DND-41 (cell line): ENCODE measurements around the gene PRR14L.
"Not testable (repeated sequence)": the region's sequence is repeated elsewhere in the genome, so short reads cannot be mapped to it uniquely, and the experiment has no call there.

Experiments used
- ATAC-seq: fragments of 200-7000 bp; cut with Tn5 transposase; 3 replicates; pipeline ENCODE4 v1.9.1; 2021; ENCODE audit warnings: low read depth; ENCODE audit not compliant: insufficient read depth
- DNase-seq: peaks from one replicate; pipeline ENCODE4 v3.0.0-alpha.2; 2020
- H2AFZ ChIP-seq: 2 replicates; pipeline ENCODE4 v1.6.0; 2012; ENCODE audit warnings: low read depth, low read length
- H3K27ac ChIP-seq: 2 replicates; pipeline ENCODE4 v1.5.1; 2012; ENCODE audit warnings: low read length, inconsistent platforms
- H3K27me3 ChIP-seq: fragments of 200-600 bp; sonication (generic); 2 replicates; pipeline ENCODE4 v1.6.0; 2012; ENCODE audit warnings: low read length, mild to moderate bottlenecking, inconsistent platforms; ENCODE audit not compliant: insufficient read depth, poor library complexity
- H3K36me3 ChIP-seq: 2 replicates; pipeline ENCODE4 v1.5.1; 2012; ENCODE audit warnings: low read length, inconsistent platforms; ENCODE audit not compliant: insufficient read depth
- H3K4me1 ChIP-seq: 2 replicates; pipeline ENCODE4 v1.5.1; 2012; ENCODE audit warnings: mild to moderate bottlenecking, low read length; ENCODE audit not compliant: insufficient read depth
- H3K4me2 ChIP-seq: 2 replicates; pipeline ENCODE4 v1.6.0; 2012; ENCODE audit warnings: mild to moderate bottlenecking, moderate library complexity, low read length, inconsistent platforms; ENCODE audit not compliant: insufficient read depth
- H3K4me3 ChIP-seq, 2 experiments: fragments of 200-600 bp in 1 of 2; shearing (Covaris generic) in 1 of 2; 2 replicates each; pipeline ENCODE4 v1.5.1; 2012 to 2016; ENCODE audit warnings: inconsistent platforms in 2 of 2, low read length in 2 of 2, mild to moderate bottlenecking in 2 of 2, low read depth in 1 of 2, moderate library complexity in 1 of 2
- H3K79me2 ChIP-seq: 2 replicates; pipeline ENCODE4 v1.6.0; 2012; ENCODE audit warnings: low read length, inconsistent platforms; ENCODE audit not compliant: insufficient read depth
- H3K9ac ChIP-seq: 2 replicates; pipeline ENCODE4 v1.6.0; 2012; ENCODE audit warnings: low read depth, mild to moderate bottlenecking, inconsistent platforms, low read length, moderate library complexity
- H3K9me3 ChIP-seq: 2 replicates; pipeline ENCODE4 v1.5.1; 2012; ENCODE audit warnings: low read length, moderate library complexity, mild to moderate bottlenecking, inconsistent platforms; ENCODE audit not compliant: insufficient read depth, severe bottlenecking
- H4K20me1 ChIP-seq: 2 replicates; pipeline ENCODE4 v1.6.0; 2012; ENCODE audit warnings: low read length; ENCODE audit not compliant: insufficient read depth
- CTCF ChIP-seq: IDR thresholded peaks from 2 replicates; pipeline ENCODE4 v1.5.1; 2012; ENCODE audit warnings: borderline replicate concordance, low read length, moderate library complexity, mild to moderate bottlenecking; ENCODE audit not compliant: poor library complexity, severe bottlenecking; ENCODE audit errors: extremely low read depth
- EZH2 ChIP-seq: IDR thresholded peaks from 3 replicates; pipeline ENCODE4 v1.6.1; 2012; ENCODE audit warnings: borderline replicate concordance, low read depth, mild to moderate bottlenecking, moderate library complexity, low read length, inconsistent platforms; ENCODE audit not compliant: severe bottlenecking

PRR14L gene

GRCh38 chr22:31719850-31720471, 30.0 kb downstream of the PRR14L start:
- H3K79me2 ChIP-seq: peaks cover 2% of the 10 kb centered on the region; the same call in 1 of the 2 replicates
- no peaks in the 10 kb centered on the region for H4K20me1 ChIP-seq
- no peaks in the 10 kb centered on the region for H3K27me3 ChIP-seq
- H3K9me3 ChIP-seq: no peaks in the 10 kb centered on the region
- no peak overlapping the region for H2AFZ ChIP-seq
- DNase-seq (no peak), ATAC-seq (no peak)
- peaks cover 74% of the 10 kb centered on the region for H3K36me3 ChIP-seq
- no peak overlapping the region for H3K4me3 ChIP-seq
- no peaks in the 10 kb centered on the region for H3K4me1 ChIP-seq
- TF ChIP-seq CTCF (no peak), EZH2 (no peak)
- H3K4me2 ChIP-seq: no peak overlapping the region
- H3K9ac ChIP-seq: no peak overlapping the region
- H3K27ac ChIP-seq: no peak overlapping the region

DNA sequence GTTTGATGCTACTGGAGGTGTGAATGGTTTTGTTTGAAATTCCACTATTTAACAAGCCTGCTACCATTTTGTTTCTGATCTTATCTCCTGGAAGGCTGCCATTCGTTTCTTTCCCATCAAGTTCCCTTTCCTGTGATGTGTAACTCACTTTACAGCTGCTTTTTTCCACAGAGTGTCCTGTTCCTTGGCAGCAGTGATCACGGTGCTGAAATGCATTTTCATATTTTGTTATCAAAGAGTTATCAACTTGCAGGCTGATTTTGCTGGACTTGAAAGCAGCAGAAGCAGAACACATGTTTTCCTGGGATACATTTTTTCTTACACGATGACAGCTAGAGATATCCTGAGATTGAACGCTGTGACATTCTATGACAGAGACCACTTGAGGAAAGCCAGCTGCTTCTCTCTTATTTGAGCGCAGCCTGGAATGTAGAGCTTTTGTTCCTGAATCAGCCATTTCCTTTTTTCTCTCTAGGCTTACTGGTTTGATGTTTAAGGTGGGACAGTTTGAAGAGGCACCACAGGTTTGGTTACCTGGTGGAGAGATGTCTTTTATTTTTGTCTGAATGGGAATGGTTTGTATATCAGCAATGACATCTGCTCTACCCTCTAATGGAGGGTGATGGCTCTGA, 34.7 kb downstream of the PRR14L start:
- H3K36me3 ChIP-seq: peaks cover 84% of the 10 kb centered on the region
- no peak overlapping the region for H3K4me3 ChIP-seq

DNA sequence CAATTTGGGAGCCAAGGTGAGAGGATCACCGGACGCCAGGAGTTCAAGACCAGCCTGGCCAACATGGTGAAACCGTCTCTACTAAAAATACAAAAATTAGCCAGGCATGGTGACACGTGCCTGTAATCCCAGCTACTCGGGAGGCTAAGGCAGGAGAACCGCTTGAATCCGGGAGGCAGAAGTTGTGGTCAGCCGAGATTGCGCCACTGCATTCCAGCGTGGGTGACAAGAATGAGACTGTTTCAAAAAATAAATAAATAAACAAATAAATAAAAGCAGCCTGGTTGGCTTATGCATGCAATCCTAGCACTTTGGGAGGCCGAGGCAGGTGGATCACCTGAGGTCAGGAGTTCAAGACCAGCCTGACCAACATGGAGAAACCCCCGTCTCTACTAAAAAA, 38.7 kb downstream of the PRR14L start:
- H4K20me1 ChIP-seq, H3K4me1 ChIP-seq, H3K4me2 ChIP-seq, H3K4me3 ChIP-seq, H3K9me3 ChIP-seq, H3K9ac ChIP-seq, H3K27ac ChIP-seq, H3K27me3 ChIP-seq, DNase-seq, H3K79me2 ChIP-seq, ATAC-seq, H2AFZ ChIP-seq: not testable (repeated sequence)
- H3K36me3 ChIP-seq: peaks cover 63% of the 10 kb centered on the region

More for the DNA sequence above, 34.7 kb downstream of the PRR14L start:
- Histone ChIP-seq H4K20me1 (no peaks in the 10 kb centered on the region; the same call in 1 of the 2 replicates), H3K27ac (no peak overlapping the region), H3K9ac (no peak overlapping the region), H3K79me2 (peaks cover 7% of the 10 kb centered on the region; the same call in 1 of the 2 replicates), H3K9me3 (no peaks in the 10 kb centered on the region), H3K4me2 (no peak overlapping the region), H3K4me1 (no peaks in the 10 kb centered on the region), H2AFZ (no peak overlapping the region), H3K27me3 (no peaks in the 10 kb centered on the region)
- DNase-seq: no peak
- ATAC-seq: no peak
- TF ChIP-seq CTCF (no peak), EZH2 (no peak)

DNA sequence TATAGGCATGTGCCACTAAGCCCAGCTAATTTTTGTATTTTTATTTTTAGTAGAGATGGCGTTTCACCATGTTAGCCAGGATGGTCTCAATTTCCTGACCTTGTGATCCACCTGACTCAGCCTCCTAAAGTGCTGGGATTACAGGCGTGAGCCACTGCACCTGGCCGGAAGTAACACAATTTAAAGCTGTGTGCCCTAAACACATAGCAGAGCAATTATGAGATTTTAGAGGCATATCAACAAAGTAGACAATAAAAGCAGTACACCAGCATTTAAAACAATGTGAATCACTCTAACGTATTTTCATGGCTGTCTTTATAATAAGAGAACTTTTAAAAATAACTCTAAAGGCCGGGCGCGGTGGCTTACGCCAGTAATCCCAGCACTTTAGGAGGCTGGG, 42.4 kb downstream of the PRR14L start:
- no peak for DNase-seq
- no peak overlapping the region for H3K27ac ChIP-seq
- H3K9ac ChIP-seq: no peak overlapping the region
- H3K27me3 ChIP-seq: no peaks in the 10 kb centered on the region
- H3K79me2 ChIP-seq: 0 out of 2 replicates have a peak, but pooled peaks cover 4% of the 10 kb centered on the region
- H4K20me1 ChIP-seq: no peaks in the 10 kb centered on the region; the same call in 1 of the 2 replicates
- no peaks in the 10 kb centered on the region for H3K9me3 ChIP-seq
- TF ChIP-seq CTCF: no peak
- no peak for TF ChIP-seq EZH2
- H3K4me2 ChIP-seq: no peak overlapping the region
- no peak overlapping the region for H3K4me3 ChIP-seq
- H3K4me1 ChIP-seq: no peaks in the 10 kb centered on the region
- H2AFZ ChIP-seq: no peak overlapping the region
- ATAC-seq: no peak
- peaks cover 51% of the 10 kb centered on the region for H3K36me3 ChIP-seq
